HepG2 (cell line): Measurements from ENCODE around the gene HORMAD2. TPM values are rescaled to one million over a fixed set of nuclear protein-coding genes. Genes with fewer than 3 reads are reported as not detected.
"Not testable (repeated sequence)": the region's sequence is repeated elsewhere in the genome, so short reads cannot be mapped to it uniquely, and the experiment has no call there.

ENCODE experiments used
- ATAC-seq: fragments of 200-7000 bp; cut with Tn5 transposase; 3 replicates; pipeline ENCODE4 v1.9.1; 2020; ENCODE audit warnings: mild to moderate bottlenecking, moderate library complexity
- BruUV-seq: library from RNA; stranded (reverse); fragments of 400-500 nt; replicated peaks from 2 replicates; lab custom pipeline; 2021; lab: Mats Ljungman, UMichigan
- CTCF ChIA-PET: fragments of 300-600 bp; formaldehyde crosslinking; extraction: SDS; loops from one replicate; lab custom pipeline; 2021; ENCODE audit warnings: low total read pairs, inconsistent platforms, low intra/inter-chr PET ratio; lab: Yijun Ruan, JAX
- POLR2A ChIA-PET: fragments of 350-600 bp; sonication (Branson Sonifier 250); formaldehyde crosslinking; loops from one replicate; lab custom pipeline; 2020; ENCODE audit warnings: antibody characterized with exemption, inconsistent platforms; lab: Yijun Ruan, JAX
- DNase-seq: peaks from one replicate; pipeline ENCODE4 v3.0.0-alpha.2; 2015; ENCODE audit warnings: low spot score
- FAIRE-seq: peaks from 3 replicates; lab custom pipeline; 2011; peaks lifted over from hg19 to GRCh38; lab: Jason Lieb, UNC
- H2AFZ ChIP-seq: one replicate; pipeline ENCODE4 v1.6.1; 2011; ENCODE audit warnings: low read length, inconsistent platforms
- H3K27ac ChIP-seq: fragments of 300-600 bp; 3 replicates; pipeline ENCODE4 v1.8.0; 2011; ENCODE audit warnings: mixed run types, mild to moderate bottlenecking, mixed read lengths, low read length, inconsistent platforms; ENCODE audit not compliant: insufficient read depth; ENCODE audit errors: extremely low read length
- H3K27me3 ChIP-seq, 2 experiments: fragments of 200-600 bp in 1 of 2; 2 replicates in 1 of 2; 3 replicates in 1 of 2; pipeline versions ENCODE4 v1.6.0 to v1.8.0; 2011; ENCODE audit warnings: low read length in 2 of 2, mild to moderate bottlenecking in 2 of 2, moderate library complexity in 2 of 2, inconsistent platforms in 1 of 2; ENCODE audit not compliant: insufficient read depth in 2 of 2, control insufficient read depth in 1 of 2
- H3K36me3 ChIP-seq, 2 experiments: fragments of 200-600 bp in 1 of 2; replicated peaks in 1 of 2; 2 replicates in 1 of 2; 3 replicates in 1 of 2; pipeline versions ENCODE4 v1.5.1 to v1.8.0; 2011; ENCODE audit warnings: low read length in 2 of 2, inconsistent platforms in 1 of 2; ENCODE audit not compliant: insufficient read depth in 2 of 2, control insufficient read depth in 1 of 2
- H3K4me1 ChIP-seq: 2 replicates; pipeline ENCODE4 v1.5.1; 2012; ENCODE audit warnings: low read length, inconsistent platforms; ENCODE audit not compliant: insufficient read depth
- H3K4me2 ChIP-seq: 2 replicates; pipeline ENCODE4 v1.6.0; 2011; ENCODE audit warnings: low read depth, low read length, inconsistent platforms
- H3K4me3 ChIP-seq, 3 experiments: fragments of 200-600 bp in 1 of 3; sonication (generic), shearing (Covaris generic) in 1 of 3; replicated peaks in 1 of 3; 2 replicates each; pipeline ENCODE4 v1.5.1; 2011 to 2016; ENCODE audit warnings: low read length in 3 of 3, inconsistent platforms in 2 of 3, low read depth in 2 of 3, mild to moderate bottlenecking in 2 of 3, control low read depth in 1 of 3, mixed read lengths in 1 of 3; ENCODE audit not compliant: insufficient read depth in 1 of 3
- H3K79me2 ChIP-seq: one replicate; pipeline ENCODE4 v1.6.1; 2011; ENCODE audit warnings: low read length, inconsistent platforms; ENCODE audit not compliant: insufficient read depth
- H3K9ac ChIP-seq: 2 replicates; pipeline ENCODE4 v1.6.0; 2011; ENCODE audit warnings: mild to moderate bottlenecking, low read depth, low read length, inconsistent platforms; ENCODE audit not compliant: insufficient read depth
- H3K9me3 ChIP-seq: 2 replicates; pipeline ENCODE4 v1.5.1; 2012; ENCODE audit warnings: mild to moderate bottlenecking, low read length
- H4K20me1 ChIP-seq: 2 replicates; pipeline ENCODE4 v1.6.0; 2011; ENCODE audit warnings: inconsistent platforms, mild to moderate bottlenecking, low read length, moderate library complexity; ENCODE audit not compliant: insufficient read depth
- ATF7 ChIP-seq, 2 experiments: fragments of 450-650 bp in 1 of 2; sonication (generic) in 1 of 2; formaldehyde crosslinking in 1 of 2; IDR thresholded peaks; 2 replicates each; pipeline versions ENCODE4 v1.4.0 to v1.6.1; 2016 to 2020; ENCODE audit warnings: antibody characterized with exemption in 1 of 2, mild to moderate bottlenecking in 1 of 2, missing genetic modification reagents in 1 of 2
- CREB1 ChIP-seq, 2 experiments: fragments of 450-650 bp in 1 of 2; IDR thresholded peaks; 2 replicates each; pipeline ENCODE4 v1.6.1; 2016 to 2017; ENCODE audit warnings: control low read depth in 1 of 2, mild to moderate bottlenecking in 1 of 2, missing compliant biosample characterization in 1 of 2, missing genetic modification characterization in 1 of 2
- TBX3 ChIP-seq: fragments of 450-650 bp; IDR thresholded peaks from 2 replicates; pipeline ENCODE4 v1.6.1; 2017; ENCODE audit warnings: antibody characterized with exemption, mild to moderate bottlenecking, inconsistent platforms, borderline replicate concordance
- WGBS: methylation state at CpG from one replicate; pipeline ENCODE4 v1.1.6; 2017; ENCODE audit warnings: low lambda C conversion rate; 5-methylcytosine and 5-hydroxymethylcytosine counted together
- in situ Hi-C: cut with HindIII; loops from 2 replicates; pipeline ENCODE4 v1.10.0; 2017; ENCODE audit warnings: low pct_unique_long_range_greater_than_20kb; ENCODE audit not compliant: extremely low pct_ligation_motif_present
- intact Hi-C: fragments of 100-400 bp; cut with micrococcal nuclease; formaldehyde crosslinking; loops from one replicate; pipeline ENCODE4 v1.10.0; 2022; ENCODE audit not compliant: unreplicated experiment
- polyA plus RNA-seq, 8 experiments: library from polyadenylated mRNA; depleted of rRNA in 3 of 8; stranded (reverse) in 7 of 8; unstranded in 1 of 8; fragments of >200 nt; fragmentation: Illumina TruSeq in 4 of 8; extraction: Trizol in 4 of 8; gene quantifications; 2 replicates each; pipeline versions ENCODE4 v1.2.1 to v1.2.3, GENCODE V29; 2011 to 2016; ENCODE audit warnings: low read depth in 4 of 8, missing spikeins in 1 of 8, mixed read lengths in 1 of 8; ENCODE audit not compliant: insufficient read depth in 1 of 8
- total RNA-seq, 5 experiments: library from RNA; depleted of rRNA; stranded (reverse); fragments of >200 nt; fragmentation: Illumina TruSeq; extraction: Trizol; gene quantifications; 2 replicates each; pipeline ENCODE4 v1.2.3, GENCODE V29; 2016; ENCODE audit warnings: low read depth in 1 of 5

HORMAD2 gene
- total and polyA plus RNA-seq, 2 of the 13 experiments (the other 11 are each of a cell fraction or from before 2014, with no cell fraction given), result not detected

DNA sequence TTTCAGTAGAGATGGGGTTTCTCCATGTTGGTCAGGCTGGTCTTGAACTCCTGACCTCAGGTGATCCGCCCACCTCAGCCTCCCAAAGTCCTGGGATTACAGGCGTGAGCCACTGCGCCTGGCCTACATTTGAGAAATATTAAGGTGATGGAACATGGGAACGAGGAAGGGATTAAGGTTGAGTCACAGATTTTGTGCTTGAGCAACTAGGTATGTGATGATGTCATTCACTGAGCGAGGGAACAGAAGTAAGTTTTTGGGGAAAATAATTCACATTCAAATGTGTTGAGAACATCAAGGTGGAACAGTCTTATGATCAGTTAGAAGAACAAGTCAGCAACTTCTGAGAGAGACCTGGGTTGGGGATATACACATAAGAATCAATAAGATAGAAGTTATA is 6.8 kb downstream of the HORMAD2 start:
- H4K20me1 ChIP-seq; CTCF ChIA-PET; H3K9ac ChIP-seq; H3K79me2 ChIP-seq; H3K9me3 ChIP-seq; BruUV-seq; FAIRE-seq; H3K27me3 ChIP-seq; POLR2A ChIA-PET; H2AFZ ChIP-seq; H3K4me2 ChIP-seq; H3K4me3 ChIP-seq; ATAC-seq; H3K27ac ChIP-seq; H3K36me3 ChIP-seq; DNase-seq; TF ChIP-seq ATF7, CREB1 (CRISPR knock-in tag; IDR thresholded peaks at IDR 0.05): not testable (repeated sequence)
- 7% methylated on average over 5 of the region's 5 CpGs for WGBS
- intact Hi-C loops, result loop anchor here (5.0 kb wide), 1 partner anchor 385 kb away; no protein-coding TSS in a partner anchor
- H3K4me1 ChIP-seq, result peaks cover 14% of the 10 kb centered on the region
- TF ChIP-seq ATF7 (IDR thresholded peaks at IDR 0.05) (peak; percentile 94), CREB1 (IDR thresholded peaks at IDR 0.05) (peak; percentile 62; the same call in 1 of the 2 replicates)
- in situ Hi-C loops, result loop anchor here (10.0 kb wide), 2 partner anchors 382 to 452 kb away; no protein-coding TSS in a partner anchor

DNA sequence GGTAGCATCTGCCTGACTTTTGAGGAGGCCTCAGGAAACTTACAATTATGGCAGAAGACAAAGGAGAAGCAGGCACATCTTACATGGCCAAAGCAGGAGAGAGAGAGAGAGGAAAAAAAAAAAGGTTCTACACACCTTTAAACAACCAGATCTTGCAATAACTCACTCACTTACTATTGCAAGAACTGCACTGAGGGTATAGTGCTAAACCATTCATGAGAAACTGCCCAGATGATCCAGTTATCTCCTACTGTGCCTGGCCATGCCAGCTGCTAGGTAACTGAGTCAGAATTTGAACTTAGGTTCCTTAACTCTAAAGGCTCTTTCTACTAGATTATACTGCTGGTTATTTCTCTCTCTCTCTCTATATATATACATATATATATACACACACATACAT is 7.3 kb downstream of the HORMAD2 start:
- Histone ChIP-seq H3K79me2 (no peaks in the 10 kb centered on the region), H3K9me3 (peaks cover 1% of the 10 kb centered on the region; the same call in 1 of the 2 replicates), H4K20me1 (no peaks in the 10 kb centered on the region), H3K4me1 (peaks cover 14% of the 10 kb centered on the region), H3K27ac (no peak overlapping the region), H3K4me3 (no peak overlapping the region), H3K27me3 (no peaks in the 10 kb centered on the region), H2AFZ (no peak overlapping the region), H3K36me3 (no peaks in the 10 kb centered on the region), H3K4me2 (no peak overlapping the region), H3K9ac (no peak overlapping the region)
- no peak for FAIRE-seq
- ChIA-PET POLR2A (no interaction called here), CTCF (no interaction called here)
- in situ Hi-C loops (loop anchor here (10.0 kb wide), 2 partner anchors 383 to 453 kb away; no protein-coding TSS in a partner anchor), intact Hi-C loops (loop anchor here (2.0 to 5.0 kb wide), 2 partner anchors 385 to 461 kb away; no protein-coding TSS in a partner anchor)
- ATAC-seq, result no peak
- BruUV-seq, result no TSS peak
- no peak for DNase-seq
- TF ChIP-seq TBX3, result no peak
